Nephron progenitor cell (in vitro differentiated cells): ENCODE measurements around the gene ASB17.

Source experiments
- DNase-seq: peaks from one replicate; pipeline ENCODE4 v3.0.0; 2021
- H3K27ac Mint-ChIP-seq: 2 replicates; pipeline ENCODE4 v1.8.0; 2021; ENCODE audit warnings: mild to moderate bottlenecking, moderate library complexity, mixed read lengths
- H3K27me3 Mint-ChIP-seq: 2 replicates; pipeline ENCODE4 v1.8.0; 2021; ENCODE audit warnings: mild to moderate bottlenecking, low read depth, mixed read lengths; ENCODE audit not compliant: poor library complexity
- H3K36me3 Mint-ChIP-seq: 2 replicates; pipeline ENCODE4 v1.8.0; 2021; ENCODE audit warnings: low read depth, mixed read lengths
- H3K4me1 Mint-ChIP-seq: 2 replicates; pipeline ENCODE4 v1.8.0; 2021; ENCODE audit warnings: mixed read lengths
- H3K4me3 Mint-ChIP-seq: 2 replicates; pipeline ENCODE4 v1.8.0; 2021; ENCODE audit warnings: mild to moderate bottlenecking, moderate library complexity, mixed read lengths
- H3K9me3 Mint-ChIP-seq: 2 replicates; pipeline ENCODE4 v1.8.0; 2021; ENCODE audit warnings: mild to moderate bottlenecking, moderate library complexity, mixed read lengths
- CTCF ChIP-seq: fragments of 200-600 bp; sonication (generic); IDR thresholded peaks from 2 replicates; pipeline ENCODE4 v1.5.0; 2021; ENCODE audit warnings: antibody characterized with exemption

The ASB17 gene

GRCh38 chr1:75879985-75880384, 52.2 kb downstream of the ASB17 start:
- no peak overlapping the region for H3K27ac Mint-ChIP-seq
- H3K27me3 Mint-ChIP-seq: no peaks in the 10 kb centered on the region
- no peak overlapping the region for H3K4me3 Mint-ChIP-seq
- no peaks in the 10 kb centered on the region for H3K4me1 Mint-ChIP-seq
- H3K9me3 Mint-ChIP-seq: no peaks in the 10 kb centered on the region
- H3K36me3 Mint-ChIP-seq: no peaks in the 10 kb centered on the region
- DNase-seq: no peak
- TF ChIP-seq CTCF: no peak

GRCh38 chr1:75870951-75871350, 61.3 kb downstream of the ASB17 start:
- H3K4me3 Mint-ChIP-seq: no peak overlapping the region
- no peaks in the 10 kb centered on the region for H3K4me1 Mint-ChIP-seq
- no peak for TF ChIP-seq CTCF
- peaks cover 5% of the 10 kb centered on the region for H3K36me3 Mint-ChIP-seq
- DNase-seq: no peak
- H3K9me3 Mint-ChIP-seq: peaks cover 18% of the 10 kb centered on the region
- H3K27me3 Mint-ChIP-seq: peaks cover 7% of the 10 kb centered on the region
- H3K27ac Mint-ChIP-seq: no peak overlapping the region
